Tibial nerve (tissue), 4 donors: ENCODE results near the gene SLC17A7. TPM values are rescaled to one million over a fixed set of nuclear protein-coding genes. Genes with fewer than 3 reads are reported as not detected.
"Not testable (repeated sequence)": the region's sequence is repeated elsewhere in the genome, so short reads cannot be mapped to it uniquely, and the experiment has no call there.

Experiments
- DNase-seq, 2 donors: peaks; one replicate each; pipeline ENCODE4 v3.0.0-alpha.2; 2019; ENCODE audit warnings: low spot score in 2 of 2
- H3K27ac ChIP-seq, 4 donors: fragments of 200-600 bp; sonication (generic) in 3 of 4; one replicate each; pipeline ENCODE4 v1.5.1; 2017 to 2019; ENCODE audit warnings: mild to moderate bottlenecking in 1 of 4
- H3K27me3 ChIP-seq, 2 donors: fragments of 200-600 bp; sonication (generic) in 1 of 2; one replicate each; pipeline versions ENCODE4 v1.5.1 to v1.6.0; 2017 to 2019
- H3K36me3 ChIP-seq, 3 donors: fragments of 200-600 bp; sonication (generic); one replicate each; pipeline ENCODE4 v1.5.1; 2018 to 2019
- H3K4me1 ChIP-seq, 4 donors: fragments of 200-600 bp; sonication (generic) in 3 of 4; one replicate each; pipeline ENCODE4 v1.5.1; 2017 to 2019
- H3K4me3 ChIP-seq, 4 donors: fragments of 200-600 bp; sonication (generic) in 3 of 4; one replicate each; pipeline ENCODE4 v1.5.1; 2017 to 2019; ENCODE audit warnings: mild to moderate bottlenecking in 1 of 4, moderate library complexity in 1 of 4
- H3K9me3 ChIP-seq, 4 donors: fragments of 200-600 bp; sonication (generic) in 3 of 4; one replicate each; pipeline ENCODE4 v1.5.1; 2017 to 2019
- EP300 ChIP-seq, 2 donors: sonication (generic); formaldehyde crosslinking; IDR thresholded peaks; one replicate each; pipeline ENCODE4 v1.6.1; 2017; ENCODE audit warnings: antibody characterized with exemption in 2 of 2, mild to moderate bottlenecking in 1 of 2
- POLR2A ChIP-seq, 2 donors: fragments of 450-650 bp; IDR thresholded peaks; one replicate each; pipeline ENCODE4 v1.6.1; 2017; ENCODE audit warnings: antibody characterized with exemption in 2 of 2, mild to moderate bottlenecking in 2 of 2, moderate library complexity in 2 of 2
- WGBS, 2 donors: methylation state at CpG; one replicate each; pipeline ENCODE4 v1.1.5; 2018; 5-methylcytosine and 5-hydroxymethylcytosine counted together
- total RNA-seq, 4 donors: library from RNA; depleted of rRNA; stranded (reverse); fragments of >200 nt; gene quantifications; one replicate each; pipeline ENCODE4 v1.1.0, GENCODE V29; 2016
- TF ChIP-seq, protein P1 (sequence below), 5 experiments: fragments of 200-600 bp in 3 of 5; fragments of 450-650 bp in 2 of 5; sonication (generic) in 3 of 5; IDR thresholded peaks; one replicate each; pipeline ENCODE4 v1.5.1; 2016 to 2019; ENCODE audit warnings: antibody characterized with exemption in 5 of 5, mild to moderate bottlenecking in 3 of 5, moderate library complexity in 2 of 5

Gene SLC17A7
- total RNA-seq, 4 donors from 2014 or later, result 2.4 to 7.1 (median 6.2) TPM

DNA sequence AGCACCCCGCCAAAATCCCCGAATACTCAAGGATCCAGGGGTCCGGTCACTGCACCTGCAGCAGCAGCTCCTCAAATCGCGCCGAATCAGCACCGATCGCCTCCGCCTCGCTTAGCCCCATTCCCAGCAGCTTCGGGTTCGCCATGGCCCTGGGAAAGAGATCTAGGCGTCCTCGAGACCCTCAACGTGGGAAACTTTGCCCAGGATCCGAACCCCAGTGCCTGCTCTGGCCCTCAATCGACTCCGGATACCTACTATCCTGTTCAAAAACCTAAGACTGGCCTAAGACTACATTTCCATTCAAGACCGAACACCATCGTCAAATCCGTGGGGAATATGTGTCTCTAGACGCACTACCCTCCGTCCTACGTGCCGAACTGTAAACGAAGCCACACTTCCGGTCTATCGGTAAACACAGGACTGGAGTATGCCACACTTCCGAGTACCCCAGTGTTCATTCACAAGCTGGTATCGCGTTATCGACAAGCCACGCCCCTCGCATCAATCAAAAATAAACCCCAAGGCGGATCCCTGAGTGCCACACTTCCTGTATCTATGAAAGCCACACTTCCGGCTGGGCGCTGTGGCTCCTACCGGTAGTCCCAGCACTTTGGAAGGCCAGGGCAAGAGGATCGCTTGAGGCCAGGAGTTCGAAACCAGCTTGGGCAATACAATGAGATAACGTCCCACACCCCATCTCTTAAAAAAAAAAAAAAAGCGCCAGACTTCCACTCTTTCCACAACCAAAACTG is 10.3 kb upstream of the SLC17A7 start, which contains the start of gene PIH1D1:
TSS of gene PIH1D1 (minus strand) at position 385 of the 752 bp plus-strand sequence. CDS start at position 145, 240 bp downstream.
- no peaks in the 10 kb centered on the region for H3K27me3 ChIP-seq
- H3K27ac ChIP-seq, result peak within 1 kb of the TSS; percentile 90 to 99 (median 94)
- WGBS, 2 donors, result 1% methylated on average over 42 of the region's 42 CpGs
- peaks cover 0 to 36% (median 5%) of the 10 kb centered on the region in 3 donors for H3K36me3 ChIP-seq
- TF ChIP-seq, protein P1, sequence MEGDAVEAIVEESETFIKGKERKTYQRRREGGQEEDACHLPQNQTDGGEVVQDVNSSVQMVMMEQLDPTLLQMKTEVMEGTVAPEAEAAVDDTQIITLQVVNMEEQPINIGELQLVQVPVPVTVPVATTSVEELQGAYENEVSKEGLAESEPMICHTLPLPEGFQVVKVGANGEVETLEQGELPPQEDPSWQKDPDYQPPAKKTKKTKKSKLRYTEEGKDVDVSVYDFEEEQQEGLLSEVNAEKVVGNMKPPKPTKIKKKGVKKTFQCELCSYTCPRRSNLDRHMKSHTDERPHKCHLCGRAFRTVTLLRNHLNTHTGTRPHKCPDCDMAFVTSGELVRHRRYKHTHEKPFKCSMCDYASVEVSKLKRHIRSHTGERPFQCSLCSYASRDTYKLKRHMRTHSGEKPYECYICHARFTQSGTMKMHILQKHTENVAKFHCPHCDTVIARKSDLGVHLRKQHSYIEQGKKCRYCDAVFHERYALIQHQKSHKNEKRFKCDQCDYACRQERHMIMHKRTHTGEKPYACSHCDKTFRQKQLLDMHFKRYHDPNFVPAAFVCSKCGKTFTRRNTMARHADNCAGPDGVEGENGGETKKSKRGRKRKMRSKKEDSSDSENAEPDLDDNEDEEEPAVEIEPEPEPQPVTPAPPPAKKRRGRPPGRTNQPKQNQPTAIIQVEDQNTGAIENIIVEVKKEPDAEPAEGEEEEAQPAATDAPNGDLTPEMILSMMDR (IDR thresholded peaks at IDR 0.05), result peak in 3 of 5 experiments; percentile 16 to 35 (median 21)
- TF ChIP-seq EP300 (IDR thresholded peaks at IDR 0.05) (peak in 1 of 2 donors; percentile 94), POLR2A (IDR thresholded peaks at IDR 0.05) (peak in 1 of 2 donors; percentile 54)
- peak; percentile 96 to 99 for DNase-seq
- no peaks in the 10 kb centered on the region for H3K9me3 ChIP-seq
- peak within 1 kb of the TSS; percentile 56 to 92 (median 78) for H3K4me3 ChIP-seq
- H3K4me1 ChIP-seq, result peaks cover 0 to 69% (median 13%) of the 10 kb centered on the region in 4 donors

DNA sequence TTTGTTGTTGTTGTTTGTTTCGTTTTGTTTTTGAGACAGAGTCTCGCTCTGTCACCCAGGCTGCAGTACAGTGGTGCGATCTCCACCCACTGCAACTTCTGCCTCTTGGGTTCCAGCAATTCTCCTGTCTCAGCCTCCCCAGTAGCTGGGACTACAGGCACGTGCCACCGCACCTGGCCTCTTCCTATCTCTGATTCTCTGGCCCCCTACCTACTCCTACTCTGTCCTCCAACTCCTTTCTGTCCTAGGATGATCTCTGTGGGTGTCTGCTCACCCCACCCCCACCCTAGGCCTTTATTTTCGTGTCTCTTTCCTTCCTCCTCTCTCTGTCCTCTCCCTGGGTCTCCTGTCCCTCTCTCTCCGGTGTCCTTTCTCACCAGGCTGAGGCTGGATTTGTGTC is 9.1 kb upstream of the SLC17A7 start:
- peak overlapping the region in 1 of 4 donors; percentile 90 for H3K27ac ChIP-seq
- peaks cover 0 to 57% (median 13%) of the 10 kb centered on the region in 4 donors for H3K4me1 ChIP-seq
- WGBS, 2 donors, result 79 to 85% methylated on average over 7 of the region's 7 CpGs
- H3K27me3 ChIP-seq, result no peaks in the 10 kb centered on the region
- TF ChIP-seq POLR2A (IDR thresholded peaks at IDR 0.05), result no peak
- no peaks in the 10 kb centered on the region for H3K9me3 ChIP-seq
- no peak for DNase-seq
- peak overlapping the region in 2 of 4 donors; percentile 86 to 92 for H3K4me3 ChIP-seq
- H3K36me3 ChIP-seq, result peaks cover 0 to 44% (median 5%) of the 10 kb centered on the region in 3 donors

DNA sequence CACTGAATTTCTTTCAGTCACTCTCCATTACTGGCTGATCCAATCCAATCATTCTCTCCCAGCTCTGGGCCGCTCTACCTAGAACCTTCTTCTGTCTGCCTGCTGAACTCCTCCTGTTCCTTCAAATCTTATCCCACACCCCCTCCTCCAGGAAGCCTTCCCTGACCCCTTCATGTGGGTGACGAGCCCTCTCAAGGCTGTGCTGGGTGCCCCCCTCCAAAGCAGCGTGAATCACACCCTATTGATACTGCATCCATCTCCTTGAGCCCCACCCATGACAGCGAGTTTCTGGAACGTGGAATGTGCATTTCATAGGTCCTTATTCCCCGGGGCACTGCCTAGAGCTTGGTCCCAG is 7.1 kb upstream of the SLC17A7 start:
- Histone ChIP-seq H3K4me3 (no peak overlapping the region), H3K27ac (no peak overlapping the region), H3K27me3 (no peaks in the 10 kb centered on the region), H3K9me3 (no peaks in the 10 kb centered on the region), H3K36me3 (peaks cover 0 to 44% (median 5%) of the 10 kb centered on the region in 3 donors), H3K4me1 (peaks cover 0 to 45% (median 4%) of the 10 kb centered on the region in 4 donors)
- DNase-seq, result no peak
- 94% methylated on average over 6 of the region's 6 CpGs for WGBS, 2 donors
- TF ChIP-seq EP300 (IDR thresholded peaks at IDR 0.05), result no peak
- TF ChIP-seq, protein P1 (IDR thresholded peaks at IDR 0.05), result no peak

DNA sequence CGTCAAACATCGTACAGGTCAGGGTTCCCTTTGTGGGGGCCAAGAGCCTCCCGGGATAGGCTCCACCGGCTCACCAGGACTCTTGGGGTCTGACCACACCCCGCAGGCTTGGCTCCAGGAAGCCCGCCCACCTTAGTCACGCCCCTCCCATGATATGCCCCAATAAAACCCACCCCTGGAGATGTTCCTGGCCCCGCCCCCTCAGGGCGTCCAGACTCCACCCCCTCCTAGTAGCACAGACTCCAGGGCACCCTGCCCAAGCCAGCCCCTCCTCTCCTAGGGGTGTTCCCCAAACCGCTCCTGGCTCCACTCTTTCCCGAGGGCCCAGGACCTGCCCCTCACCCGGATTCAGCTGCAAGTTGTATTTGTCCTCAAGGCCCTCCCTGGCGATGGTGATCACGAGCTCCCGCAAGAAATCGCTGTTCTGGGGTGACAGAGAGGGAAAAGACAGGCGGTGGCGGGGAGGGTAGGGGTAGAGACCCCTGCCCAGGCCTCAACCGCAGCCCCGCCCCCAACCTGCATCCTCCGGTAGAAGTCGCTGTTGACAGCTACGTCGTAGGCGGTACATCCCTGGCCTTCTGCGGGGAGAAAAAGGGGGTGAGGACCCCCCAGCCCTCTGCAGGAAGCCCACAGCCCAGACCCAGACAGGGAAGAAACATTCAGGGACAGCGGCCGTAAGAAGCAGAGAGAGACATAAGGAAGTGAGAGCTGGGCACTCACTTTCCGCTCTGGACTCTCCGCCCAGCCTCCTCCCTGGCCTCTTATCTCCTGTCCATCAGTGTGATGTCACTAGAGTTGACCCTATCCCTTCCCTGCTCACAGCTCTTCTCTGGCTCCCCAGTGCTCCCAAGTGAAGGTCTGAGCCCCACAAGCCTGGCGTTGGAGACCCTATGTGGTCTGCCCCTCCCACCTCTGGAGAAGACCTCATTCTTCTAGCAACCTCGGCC is 6.4 kb upstream of the SLC17A7 start:
- 59 to 66% methylated on average over 26 to 30 of the region's 32 CpGs for WGBS, 2 donors
- Histone ChIP-seq H3K27me3 (no peaks in the 10 kb centered on the region), H3K4me1 (peaks cover 0 to 50% (median 4%) of the 10 kb centered on the region in 4 donors), H3K27ac (peak overlapping the region in 1 of 4 donors; percentile 15), H3K36me3 (peaks cover 0 to 44% (median 5%) of the 10 kb centered on the region in 3 donors), H3K9me3 (no peaks in the 10 kb centered on the region), H3K4me3 (no peak overlapping the region)
- no peak for TF ChIP-seq POLR2A (IDR thresholded peaks at IDR 0.05)
- TF ChIP-seq, protein P1 (IDR thresholded peaks at IDR 0.05), result no peak
- no peak for TF ChIP-seq EP300 (IDR thresholded peaks at IDR 0.05)
- no peak for DNase-seq

GRCh38 chr19:49445997-49446396 is 4.7 kb upstream of the SLC17A7 start:
- Histone ChIP-seq H3K27me3 (peaks cover 0 to 14% of the 10 kb centered on the region in 2 donors), H3K4me1 (peaks cover 0 to 59% (median 4%) of the 10 kb centered on the region in 4 donors), H3K4me3 (no peak overlapping the region), H3K36me3 (peaks cover 0 to 44% (median 5%) of the 10 kb centered on the region in 3 donors), H3K27ac (no peak overlapping the region), H3K9me3 (no peaks in the 10 kb centered on the region)
- 67 to 78% methylated on average over 3 of the region's 3 CpGs for WGBS, 2 donors
- TF ChIP-seq, protein P1 (IDR thresholded peaks at IDR 0.05), result no peak
- TF ChIP-seq POLR2A (IDR thresholded peaks at IDR 0.05) (no peak), EP300 (IDR thresholded peaks at IDR 0.05) (no peak)
- DNase-seq, result no peak

DNA sequence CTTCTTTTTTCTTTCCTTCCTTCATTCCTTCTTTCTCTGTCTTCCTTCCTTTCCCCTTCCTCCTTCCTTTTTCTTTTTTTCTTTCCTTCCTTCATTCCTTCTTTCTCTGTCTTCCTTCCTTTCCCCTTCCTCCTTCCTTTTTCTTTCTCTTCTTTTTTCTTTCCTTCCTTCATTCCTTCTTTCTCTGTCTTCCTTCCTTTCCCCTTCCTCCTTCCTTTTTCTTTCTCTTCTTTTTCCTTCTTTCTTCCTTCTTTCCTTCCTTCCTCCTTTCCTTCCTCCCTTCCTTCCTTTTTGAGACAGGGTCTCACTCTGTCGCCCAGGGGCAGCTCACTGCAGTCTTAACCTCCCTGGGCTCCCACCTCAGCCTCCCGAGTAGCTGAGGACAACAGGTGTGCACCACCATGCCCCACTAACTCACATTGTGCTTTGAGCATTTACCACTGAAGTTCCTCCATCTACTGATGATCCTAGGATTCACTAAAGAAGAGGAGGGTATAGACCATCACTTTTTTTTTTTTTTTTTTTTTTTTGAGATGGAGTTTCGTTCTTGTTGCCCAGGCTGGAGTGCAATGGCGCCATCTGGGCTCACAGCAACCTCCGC is 2.9 kb upstream of the SLC17A7 start:
- Histone ChIP-seq H3K27me3 (peaks cover 0 to 32% of the 10 kb centered on the region in 2 donors), H3K36me3 (peaks cover 0 to 33% (median 3%) of the 10 kb centered on the region in 3 donors), H3K4me1 (peaks cover 0 to 57% (median 0%) of the 10 kb centered on the region in 4 donors)
- not testable (repeated sequence) for H3K27ac ChIP-seq, H3K9me3 ChIP-seq, H3K4me3 ChIP-seq, DNase-seq
- 57 to 60% methylated on average over 5 of the region's 5 CpGs for WGBS, 2 donors
